ENCODE data around the gene GABRR3.

GABRR3 gene

GRCh38 chr3:98034486-98034885 lies 629 bp downstream of the GABRR3 start:
- TF ChIP-seq JUND (IDR thresholded peaks at IDR 0.05; ENCODE audit: low read depth), result no peak
- DNase-seq (ENCODE audit: low read depth in 1 of 2, low spot score in 1 of 2), result no peak
- in situ Hi-C loops (cut with HindIII; ENCODE audit: low pct_unique_long_range_greater_than_20kb, low sequenced_read_pairs), result no loop called here

- TF ChIP-seq JUND (IDR thresholded peaks at IDR 0.05; ENCODE audit: low read depth), result no peak
- DNase-seq (ENCODE audit: low read depth in 1 of 2, low spot score in 1 of 2), result no peak
- in situ Hi-C loops (cut with HindIII; ENCODE audit: low pct_unique_long_range_greater_than_20kb, low sequenced_read_pairs), result no loop called here
Measured at GRCh38 chr3:98034036-98034435, 1.1 kb downstream of the GABRR3 start.

- no peak for TF ChIP-seq JUND (IDR thresholded peaks at IDR 0.05; ENCODE audit: low read depth)
- no peak for DNase-seq (ENCODE audit: low read depth in 1 of 2, low spot score in 1 of 2)
- in situ Hi-C loops (cut with HindIII; ENCODE audit: low pct_unique_long_range_greater_than_20kb, low sequenced_read_pairs), result no loop called here
Measured at GRCh38 chr3:98032904-98033303, 2.2 kb downstream of the GABRR3 start.

- in situ Hi-C loops (cut with HindIII; ENCODE audit: low pct_unique_long_range_greater_than_20kb, low sequenced_read_pairs), result no loop called here
- no peak for TF ChIP-seq JUND (IDR thresholded peaks at IDR 0.05; ENCODE audit: low read depth)
- DNase-seq (ENCODE audit: low read depth in 1 of 2, low spot score in 1 of 2), result no peak
Measured at GRCh38 chr3:98032265-98032664, 2.9 kb downstream of the GABRR3 start.

GRCh38 chr3:98029083-98029482 lies 6.0 kb downstream of the GABRR3 start:
- no peak for TF ChIP-seq JUND (IDR thresholded peaks at IDR 0.05; ENCODE audit: low read depth)
- DNase-seq (ENCODE audit: low read depth in 1 of 2, low spot score in 1 of 2), result no peak
- in situ Hi-C loops (cut with HindIII; ENCODE audit: low pct_unique_long_range_greater_than_20kb, low sequenced_read_pairs), result no loop called here

- no peak for TF ChIP-seq JUND (IDR thresholded peaks at IDR 0.05; ENCODE audit: low read depth)
- in situ Hi-C loops (cut with HindIII; ENCODE audit: low pct_unique_long_range_greater_than_20kb, low sequenced_read_pairs), result no loop called here
- DNase-seq (ENCODE audit: low read depth in 1 of 2, low spot score in 1 of 2), result peak in 1 of 2 experiments; percentile 28
Measured at GRCh38 chr3:98027085-98027446, 8.0 kb downstream of the GABRR3 start.

- DNase-seq (ENCODE audit: low read depth in 1 of 2, low spot score in 1 of 2), result no peak
- in situ Hi-C loops (cut with HindIII; ENCODE audit: low pct_unique_long_range_greater_than_20kb, low sequenced_read_pairs), result no loop called here
- no peak for TF ChIP-seq JUND (IDR thresholded peaks at IDR 0.05; ENCODE audit: low read depth)
Measured at GRCh38 chr3:98026425-98027084, 8.6 kb downstream of the GABRR3 start.

GRCh38 chr3:98025392-98025945 lies 9.6 kb downstream of the GABRR3 start:
- no peak for TF ChIP-seq JUND (IDR thresholded peaks at IDR 0.05; ENCODE audit: low read depth)
- in situ Hi-C loops (cut with HindIII; ENCODE audit: low pct_unique_long_range_greater_than_20kb, low sequenced_read_pairs), result no loop called here
- no peak for DNase-seq (ENCODE audit: low read depth in 1 of 2, low spot score in 1 of 2)

GRCh38 chr3:98022978-98023820 lies 11.9 kb downstream of the GABRR3 start:
- no peak for TF ChIP-seq JUND (IDR thresholded peaks at IDR 0.05; ENCODE audit: low read depth)
- peak; percentile 17 to 85 for DNase-seq (ENCODE audit: low read depth in 1 of 2, low spot score in 1 of 2)
- in situ Hi-C loops (cut with HindIII; ENCODE audit: low pct_unique_long_range_greater_than_20kb, low sequenced_read_pairs), result no loop called here

GRCh38 chr3:98021830-98022560 lies 13.1 kb downstream of the GABRR3 start:
- no peak for DNase-seq (ENCODE audit: low read depth in 1 of 2, low spot score in 1 of 2)
- no peak for TF ChIP-seq JUND (IDR thresholded peaks at IDR 0.05; ENCODE audit: low read depth)
- in situ Hi-C loops (cut with HindIII; ENCODE audit: low pct_unique_long_range_greater_than_20kb, low sequenced_read_pairs), result no loop called here

GRCh38 chr3:98020412-98020811 lies 14.7 kb downstream of the GABRR3 start:
- in situ Hi-C loops (cut with HindIII; ENCODE audit: low pct_unique_long_range_greater_than_20kb, low sequenced_read_pairs), result no loop called here
- no peak for DNase-seq (ENCODE audit: low read depth in 1 of 2, low spot score in 1 of 2)
- no peak for TF ChIP-seq JUND (IDR thresholded peaks at IDR 0.05; ENCODE audit: low read depth)

- no peak for DNase-seq (ENCODE audit: low read depth in 1 of 2, low spot score in 1 of 2)
- in situ Hi-C loops (cut with HindIII; ENCODE audit: low pct_unique_long_range_greater_than_20kb, low sequenced_read_pairs), result no loop called here
- no peak for TF ChIP-seq JUND (IDR thresholded peaks at IDR 0.05; ENCODE audit: low read depth)
Measured at GRCh38 chr3:98018301-98018700, 16.8 kb downstream of the GABRR3 start.

- DNase-seq (ENCODE audit: low read depth in 1 of 2, low spot score in 1 of 2), result no peak
- in situ Hi-C loops (cut with HindIII; ENCODE audit: low pct_unique_long_range_greater_than_20kb, low sequenced_read_pairs), result no loop called here
- TF ChIP-seq JUND (IDR thresholded peaks at IDR 0.05; ENCODE audit: low read depth), result no peak
Measured at GRCh38 chr3:98014268-98014585, 20.9 kb downstream of the GABRR3 start.
